ENCODE measurements around the gene LAMP5.

LAMP5 gene

GRCh38 chr20:9550283-9550682 is 35.9 kb downstream of the LAMP5 start:
- DNase-seq, result no peak

GRCh38 chr20:9550871-9551270 is 36.5 kb downstream of the LAMP5 start:
- no peak for DNase-seq

GRCh38 chr20:9551808-9552550 is 37.6 kb downstream of the LAMP5 start:
- DNase-seq, result no peak

GRCh38 chr20:9555781-9556180 is 41.4 kb downstream of the LAMP5 start:
- no peak for DNase-seq

GRCh38 chr20:9557411-9557810 is 43.0 kb downstream of the LAMP5 start:
- no peak for DNase-seq

GRCh38 chr20:9565910-9566550 is 51.6 kb downstream of the LAMP5 start:
- no peak for DNase-seq

- no peak for DNase-seq
Measured at GRCh38 chr20:9566977-9567376, 52.6 kb downstream of the LAMP5 start.

- no peak for DNase-seq
Measured at GRCh38 chr20:9570612-9571011, 56.2 kb downstream of the LAMP5 start.

GRCh38 chr20:9571783-9572182 is 57.4 kb downstream of the LAMP5 start:
- DNase-seq, result no peak

GRCh38 chr20:9572670-9573069 is 58.3 kb downstream of the LAMP5 start:
- no peak for DNase-seq

- DNase-seq, result no peak
Measured at GRCh38 chr20:9573335-9574151, 59.2 kb downstream of the LAMP5 start.

GRCh38 chr20:9574181-9574580 is 59.8 kb downstream of the LAMP5 start:
- no peak for DNase-seq

- DNase-seq, result no peak
Measured at GRCh38 chr20:9574776-9575175, 60.4 kb downstream of the LAMP5 start.

- no peak for DNase-seq
Measured at GRCh38 chr20:9575836-9576235, 61.4 kb downstream of the LAMP5 start.

GRCh38 chr20:9576695-9577094 is 62.3 kb downstream of the LAMP5 start:
- DNase-seq, result no peak

- DNase-seq, result no peak
Measured at GRCh38 chr20:9577397-9577796, 63.0 kb downstream of the LAMP5 start.

GRCh38 chr20:9578594-9578993 is 64.2 kb downstream of the LAMP5 start:
- DNase-seq, result no peak

All from activated effector memory CD4-positive, alpha-beta T cell treated with anti-CD3 and anti-CD28 coated beads, Interleukin-2, amount 50 U/mL, for 16 hours (primary cell).